WERI-Rb-1 (cell line): ENCODE data around the gene PVRIG.
"Not testable (repeated sequence)": the region's sequence is repeated elsewhere in the genome, so short reads cannot be mapped to it uniquely, and the experiment has no call there.

Experiments
- DNase-seq: peaks from one replicate; pipeline ENCODE4 v3.0.0-alpha.2; 2020
- H3K27ac ChIP-seq: fragments of 250-450 bp; sonication (Bioruptor Pico); 2 replicates; pipeline ENCODE4 v1.5.1; 2020; ENCODE audit warnings: mild to moderate bottlenecking, moderate library complexity
- H3K27me3 ChIP-seq: fragments of 250-450 bp; sonication (Bioruptor Pico); 2 replicates; pipeline ENCODE4 v1.5.1; 2021; ENCODE audit warnings: mild to moderate bottlenecking, low read depth, moderate library complexity; ENCODE audit not compliant: insufficient read depth, severe bottlenecking
- H3K36me3 ChIP-seq: fragments of 250-450 bp; sonication (Bioruptor Pico); 2 replicates; pipeline ENCODE4 v1.5.1; 2020; ENCODE audit warnings: mild to moderate bottlenecking, moderate library complexity
- H3K4me3 ChIP-seq: 2 replicates; pipeline ENCODE4 v1.5.1; 2011; ENCODE audit warnings: low read depth, mild to moderate bottlenecking, control low read depth, low read length
- H3K9me3 ChIP-seq: fragments of 250-450 bp; sonication (Bioruptor Pico); 2 replicates; pipeline ENCODE4 v1.5.1; 2021; ENCODE audit warnings: mild to moderate bottlenecking, moderate library complexity; ENCODE audit not compliant: severe bottlenecking
- CTCF ChIP-seq: IDR thresholded peaks from 2 replicates; pipeline ENCODE4 v1.5.1; 2011; ENCODE audit warnings: low read depth, mild to moderate bottlenecking, control low read depth, inconsistent platforms, low read length

PVRIG gene

GRCh38 chr7:100209493-100209892 is 10.3 kb upstream of the PVRIG start:
- Histone ChIP-seq H3K9me3 (no peaks in the 10 kb centered on the region), H3K36me3 (no peaks in the 10 kb centered on the region), H3K27me3 (no peaks in the 10 kb centered on the region), H3K4me3 (no peak overlapping the region), H3K27ac (no peak overlapping the region)
- DNase-seq, result no peak
- no peak for TF ChIP-seq CTCF

- H3K27ac ChIP-seq, result no peak overlapping the region
- no peaks in the 10 kb centered on the region for H3K27me3 ChIP-seq
- no peaks in the 10 kb centered on the region for H3K9me3 ChIP-seq
- no peak for DNase-seq
- H3K4me3 ChIP-seq, result no peak overlapping the region
- H3K36me3 ChIP-seq, result no peaks in the 10 kb centered on the region
- TF ChIP-seq CTCF, result no peak
Observed at GRCh38 chr7:100210805-100211204, 8.9 kb upstream of the PVRIG start.

- Histone ChIP-seq H3K4me3 (no peak overlapping the region), H3K27me3 (no peaks in the 10 kb centered on the region), H3K9me3 (no peaks in the 10 kb centered on the region), H3K36me3 (no peaks in the 10 kb centered on the region), H3K27ac (no peak overlapping the region)
- no peak for DNase-seq
- no peak for TF ChIP-seq CTCF
Observed at GRCh38 chr7:100211342-100211780, 8.4 kb upstream of the PVRIG start.

GRCh38 chr7:100212631-100213286 is 7.0 kb upstream of the PVRIG start:
- no peaks in the 10 kb centered on the region for H3K27me3 ChIP-seq
- no peak overlapping the region for H3K27ac ChIP-seq
- DNase-seq, result no peak
- no peaks in the 10 kb centered on the region for H3K36me3 ChIP-seq
- H3K4me3 ChIP-seq, result no peak overlapping the region
- no peaks in the 10 kb centered on the region for H3K9me3 ChIP-seq
- TF ChIP-seq CTCF, result no peak

- Histone ChIP-seq H3K27ac (no peak overlapping the region), H3K4me3 (no peak overlapping the region), H3K36me3 (no peaks in the 10 kb centered on the region), H3K27me3 (no peaks in the 10 kb centered on the region), H3K9me3 (no peaks in the 10 kb centered on the region)
- DNase-seq, result no peak
- TF ChIP-seq CTCF, result no peak
Observed at GRCh38 chr7:100213672-100214071, 6.1 kb upstream of the PVRIG start.

GRCh38 chr7:100214356-100214755 is 5.4 kb upstream of the PVRIG start:
- H3K9me3 ChIP-seq, H3K36me3 ChIP-seq, H3K4me3 ChIP-seq, DNase-seq, H3K27ac ChIP-seq, H3K27me3 ChIP-seq: not testable (repeated sequence)
